Measurements from ENCODE around the gene MSX1.

DNA sequence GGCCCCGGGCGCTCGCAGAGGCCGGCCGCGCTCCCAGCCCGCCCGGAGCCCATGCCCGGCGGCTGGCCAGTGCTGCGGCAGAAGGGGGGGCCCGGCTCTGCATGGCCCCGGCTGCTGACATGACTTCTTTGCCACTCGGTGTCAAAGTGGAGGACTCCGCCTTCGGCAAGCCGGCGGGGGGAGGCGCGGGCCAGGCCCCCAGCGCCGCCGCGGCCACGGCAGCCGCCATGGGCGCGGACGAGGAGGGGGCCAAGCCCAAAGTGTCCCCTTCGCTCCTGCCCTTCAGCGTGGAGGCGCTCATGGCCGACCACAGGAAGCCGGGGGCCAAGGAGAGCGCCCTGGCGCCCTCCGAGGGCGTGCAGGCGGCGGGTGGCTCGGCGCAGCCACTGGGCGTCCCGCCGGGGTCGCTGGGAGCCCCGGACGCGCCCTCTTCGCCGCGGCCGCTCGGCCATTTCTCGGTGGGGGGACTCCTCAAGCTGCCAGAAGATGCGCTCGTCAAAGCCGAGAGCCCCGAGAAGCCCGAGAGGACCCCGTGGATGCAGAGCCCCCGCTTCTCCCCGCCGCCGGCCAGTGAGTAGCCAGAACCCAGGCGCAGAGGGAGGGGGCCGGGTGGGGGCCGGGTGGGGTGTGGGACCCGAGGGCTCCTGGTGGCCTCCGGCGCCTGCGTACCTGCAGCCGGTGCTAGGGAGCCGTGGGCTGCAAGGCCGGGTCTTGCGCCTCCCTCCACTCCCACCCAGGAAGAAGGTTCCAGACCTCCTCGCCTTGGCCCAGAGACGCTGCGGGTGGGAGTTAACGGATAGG, 534 bp downstream of the MSX1 start:
- TF ChIP-seq, protein P1, sequence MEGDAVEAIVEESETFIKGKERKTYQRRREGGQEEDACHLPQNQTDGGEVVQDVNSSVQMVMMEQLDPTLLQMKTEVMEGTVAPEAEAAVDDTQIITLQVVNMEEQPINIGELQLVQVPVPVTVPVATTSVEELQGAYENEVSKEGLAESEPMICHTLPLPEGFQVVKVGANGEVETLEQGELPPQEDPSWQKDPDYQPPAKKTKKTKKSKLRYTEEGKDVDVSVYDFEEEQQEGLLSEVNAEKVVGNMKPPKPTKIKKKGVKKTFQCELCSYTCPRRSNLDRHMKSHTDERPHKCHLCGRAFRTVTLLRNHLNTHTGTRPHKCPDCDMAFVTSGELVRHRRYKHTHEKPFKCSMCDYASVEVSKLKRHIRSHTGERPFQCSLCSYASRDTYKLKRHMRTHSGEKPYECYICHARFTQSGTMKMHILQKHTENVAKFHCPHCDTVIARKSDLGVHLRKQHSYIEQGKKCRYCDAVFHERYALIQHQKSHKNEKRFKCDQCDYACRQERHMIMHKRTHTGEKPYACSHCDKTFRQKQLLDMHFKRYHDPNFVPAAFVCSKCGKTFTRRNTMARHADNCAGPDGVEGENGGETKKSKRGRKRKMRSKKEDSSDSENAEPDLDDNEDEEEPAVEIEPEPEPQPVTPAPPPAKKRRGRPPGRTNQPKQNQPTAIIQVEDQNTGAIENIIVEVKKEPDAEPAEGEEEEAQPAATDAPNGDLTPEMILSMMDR (optimal IDR thresholded peaks at IDR 0.05 in 1 of 3, IDR thresholded peaks at IDR 0.05 in 1 of 3, conservative IDR thresholded peaks at IDR 0.05 in 1 of 3; ENCODE audit: extremely low read depth in 1 of 3, insufficient read depth in 2 of 3, low read length in 3 of 3), result no peak
- TF ChIP-seq EZH2 (IDR thresholded peaks at IDR 0.05; ENCODE audit: low read length), result peak; percentile 88
